Measurements from ENCODE around the gene AQP2.
A peak's percentile ranks its signal among the peaks of the same experiment; 100 is the strongest.

Gene AQP2

GRCh38 chr12:49942921-49943624, 7.5 kb upstream of the AQP2 start:
- no peak for TF ChIP-seq CTCF (IDR thresholded peaks at IDR 0.05; ENCODE audit: low read depth, low read length)
- no peaks in the 10 kb centered on the region for H3K36me3 ChIP-seq
- no peak overlapping the region for H3K4me3 ChIP-seq (ENCODE audit: low read depth, low read length)
- peaks cover 38% of the 10 kb centered on the region for H3K4me1 ChIP-seq
- H3K27me3 ChIP-seq, result no peaks in the 10 kb centered on the region
- H3K9me3 ChIP-seq, result no peaks in the 10 kb centered on the region
- DNase-seq, result no peak

GRCh38 chr12:49943625-49943960, 6.9 kb upstream of the AQP2 start:
- Histone ChIP-seq H3K4me1 (peaks cover 35% of the 10 kb centered on the region), H3K27me3 (no peaks in the 10 kb centered on the region), H3K9me3 (no peaks in the 10 kb centered on the region), H3K36me3 (no peaks in the 10 kb centered on the region), H3K4me3 (ENCODE audit: low read depth, low read length) (no peak overlapping the region)
- TF ChIP-seq CTCF (IDR thresholded peaks at IDR 0.05; ENCODE audit: low read depth, low read length), result no peak
- no peak for DNase-seq

DNA sequence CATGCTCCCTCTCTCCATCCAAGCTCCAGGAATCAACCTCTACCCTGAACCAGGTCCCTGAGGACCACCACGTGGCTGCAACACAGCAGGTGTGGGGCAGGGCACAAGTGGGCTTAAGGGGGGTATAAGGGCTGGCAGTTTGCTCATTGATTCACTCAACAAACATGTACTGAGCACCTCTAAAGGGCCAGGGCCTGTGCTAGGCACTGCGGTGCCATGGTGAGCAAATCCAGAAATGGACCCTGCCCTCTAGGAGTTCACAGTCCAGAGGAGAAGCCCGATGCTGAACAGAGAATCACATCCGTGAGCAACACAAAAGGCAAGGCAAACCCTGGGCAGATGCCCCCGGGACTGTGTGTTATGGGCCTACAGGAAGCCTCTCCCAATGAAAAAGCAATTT, 6.5 kb upstream of the AQP2 start:
- TF ChIP-seq CTCF (IDR thresholded peaks at IDR 0.05; ENCODE audit: low read depth, low read length), result no peak
- Histone ChIP-seq H3K4me1 (peaks cover 35% of the 10 kb centered on the region), H3K36me3 (no peaks in the 10 kb centered on the region)

DNA sequence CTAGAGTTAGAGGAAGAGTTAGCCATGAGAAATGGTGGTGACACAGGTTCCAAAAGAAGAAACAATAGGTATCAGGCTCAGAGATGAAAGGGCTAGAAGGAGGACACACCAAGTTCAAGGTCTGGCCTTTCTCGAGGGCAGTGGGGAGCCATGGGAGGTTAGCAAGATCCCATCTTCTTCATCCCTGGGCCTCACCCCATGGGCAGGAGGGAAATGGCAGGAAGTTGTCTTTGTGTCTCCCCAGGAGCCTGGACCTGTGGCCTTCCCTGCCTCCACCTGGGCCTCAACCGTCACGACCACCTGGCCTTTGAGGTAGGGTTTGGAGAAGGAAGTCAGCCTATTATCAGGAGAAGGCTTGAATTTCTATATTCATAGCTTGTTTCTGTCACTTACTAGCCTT, 5.8 kb upstream of the AQP2 start:
- H3K4me1 ChIP-seq, result peaks cover 40% of the 10 kb centered on the region
- no peaks in the 10 kb centered on the region for H3K27me3 ChIP-seq
- TF ChIP-seq CTCF (IDR thresholded peaks at IDR 0.05; ENCODE audit: low read depth, low read length), result no peak
- H3K36me3 ChIP-seq, result no peaks in the 10 kb centered on the region
- DNase-seq, result no peak
- H3K4me3 ChIP-seq (ENCODE audit: low read depth, low read length), result no peak overlapping the region
- no peaks in the 10 kb centered on the region for H3K9me3 ChIP-seq

More for the DNA sequence above, 6.5 kb upstream of the AQP2 start:
- Histone ChIP-seq H3K27me3 (no peaks in the 10 kb centered on the region), H3K4me3 (ENCODE audit: low read depth, low read length) (no peak overlapping the region), H3K9me3 (no peaks in the 10 kb centered on the region)
- no peak for DNase-seq

DNA sequence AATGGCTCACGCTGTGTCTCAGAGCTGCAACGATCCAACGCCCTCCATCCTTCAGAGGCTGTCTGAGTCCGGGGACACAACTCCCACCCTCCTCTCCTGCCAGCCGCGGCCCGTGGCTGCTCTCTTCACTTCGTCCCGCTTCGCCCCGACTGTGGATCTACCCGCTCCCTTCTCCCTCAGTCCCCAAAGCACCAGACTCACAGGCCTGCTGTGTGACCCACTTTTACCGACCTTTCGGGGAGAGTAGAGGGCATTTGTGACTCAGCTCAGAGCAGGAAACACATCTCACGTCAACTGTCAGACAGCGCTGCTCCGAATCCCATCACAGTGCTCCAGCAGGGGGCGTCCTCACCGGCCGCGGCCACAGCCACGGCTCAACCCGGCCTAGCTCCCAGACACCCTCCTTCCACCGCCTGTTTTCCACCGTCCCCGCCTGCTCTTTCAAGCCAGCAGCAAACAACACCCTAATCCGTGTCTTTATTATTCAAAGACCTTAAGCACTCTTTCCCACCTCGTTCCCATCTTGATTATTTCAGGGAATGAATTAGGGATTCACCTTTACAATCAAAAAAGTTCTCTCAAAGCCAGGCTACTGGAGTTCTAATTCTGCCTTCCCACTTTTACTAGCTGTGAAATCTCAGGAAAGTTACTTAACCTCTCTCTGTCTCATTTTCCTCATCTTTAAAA, 5.0 kb upstream of the AQP2 start:
- Histone ChIP-seq H3K4me1 (peaks cover 46% of the 10 kb centered on the region), H3K4me3 (ENCODE audit: low read depth, low read length) (peak overlapping the region; percentile 50), H3K27me3 (no peaks in the 10 kb centered on the region), H3K9me3 (no peaks in the 10 kb centered on the region), H3K36me3 (no peaks in the 10 kb centered on the region)
- TF ChIP-seq CTCF (IDR thresholded peaks at IDR 0.05; ENCODE audit: low read depth, low read length), result peak; percentile 97
- peak; percentile 92 for DNase-seq

DNA sequence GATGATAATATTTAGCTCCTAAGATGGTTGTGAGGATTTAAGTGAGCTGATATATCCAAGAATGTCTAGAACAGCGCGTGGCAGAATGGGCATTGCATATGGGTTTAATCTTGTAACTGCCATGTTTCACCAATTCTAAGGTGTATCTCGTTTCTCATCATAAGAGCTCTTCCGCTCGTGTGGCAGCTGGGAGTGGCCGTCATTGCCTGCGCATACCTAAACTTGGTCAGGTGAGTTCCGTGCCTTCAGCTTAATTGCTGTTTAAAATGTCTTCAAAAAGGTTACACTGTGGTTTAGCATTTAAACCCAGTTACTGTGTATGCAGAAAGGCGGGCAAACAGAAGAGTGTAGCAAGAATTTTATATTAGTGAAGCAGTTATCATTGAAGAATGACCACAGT, 4.5 kb upstream of the AQP2 start:
- H3K9me3 ChIP-seq, result no peaks in the 10 kb centered on the region
- H3K36me3 ChIP-seq, result no peaks in the 10 kb centered on the region
- DNase-seq, result no peak
- peaks cover 49% of the 10 kb centered on the region for H3K4me1 ChIP-seq
- H3K4me3 ChIP-seq (ENCODE audit: low read depth, low read length), result no peak overlapping the region
- no peaks in the 10 kb centered on the region for H3K27me3 ChIP-seq
- no peak for TF ChIP-seq CTCF (IDR thresholded peaks at IDR 0.05; ENCODE audit: low read depth, low read length)
